ENCODE results near the gene IMMP2L.
A peak's percentile ranks its signal among the peaks of the same experiment; 100 is the strongest.

Gene IMMP2L

DNA sequence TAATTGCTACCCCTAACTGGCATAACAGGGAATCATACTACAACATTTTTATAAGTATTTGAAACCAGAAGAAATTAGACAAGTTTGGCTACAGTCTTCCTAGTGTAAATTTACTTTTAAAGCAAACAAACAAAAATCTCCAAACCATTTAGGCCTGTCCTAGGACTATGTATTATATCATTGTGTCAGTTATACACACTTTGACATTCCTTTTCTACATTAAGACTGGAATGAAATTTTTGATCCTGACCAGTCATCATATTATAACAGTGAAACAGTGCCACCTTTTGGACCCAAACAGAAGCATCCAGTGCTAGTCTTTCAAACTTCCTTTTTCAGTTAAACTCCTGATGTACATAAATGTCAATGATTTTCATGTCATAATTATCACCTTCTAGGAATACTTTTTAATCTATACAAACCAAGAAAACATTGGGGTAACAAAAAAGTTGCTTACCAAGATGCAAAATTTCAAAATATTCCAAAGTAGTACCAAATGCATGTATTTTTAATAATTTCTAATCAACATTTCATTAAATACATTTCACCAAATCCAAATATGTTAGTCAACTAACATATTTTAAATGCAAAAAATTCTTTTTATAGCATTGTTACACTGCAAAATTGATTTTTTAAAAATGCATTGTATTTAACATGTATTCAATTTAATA lies 75.7 kb downstream of the IMMP2L start:
- Histone ChIP-seq H3K9me3 (ENCODE audit: insufficient read depth, low read depth, low read length) (no peaks in the 10 kb centered on the region), H2AFZ (ENCODE audit: low read length) (no peak overlapping the region), H3K9me2 (replicated peaks; ENCODE audit: low read depth, low read length) (no peaks in the 10 kb centered on the region), H3K4me3 (ENCODE audit: low read length, poor library complexity, severe bottlenecking) (no peak overlapping the region), H3K9ac (ENCODE audit: low read depth, low read length, poor library complexity, severe bottlenecking) (no peak overlapping the region), H3F3A (ENCODE audit: low read depth) (no peaks in the 10 kb centered on the region), H3K27me3 (ENCODE audit: insufficient read depth, low read length, poor library complexity, severe bottlenecking) (no peaks in the 10 kb centered on the region), H3K79me2 (ENCODE audit: insufficient read depth, low read length) (no peaks in the 10 kb centered on the region), H3K36me3 (ENCODE audit: insufficient read depth, low read length) (no peaks in the 10 kb centered on the region), H3K4me2 (ENCODE audit: low read depth, low read length, poor library complexity, severe bottlenecking) (no peak overlapping the region), H4K20me1 (ENCODE audit: insufficient read depth, low read length, poor library complexity, severe bottlenecking) (no peaks in the 10 kb centered on the region), H3K4me1 (ENCODE audit: insufficient read depth, low read length, poor library complexity, severe bottlenecking) (no peaks in the 10 kb centered on the region)
- TF ChIP-seq, protein P1, sequence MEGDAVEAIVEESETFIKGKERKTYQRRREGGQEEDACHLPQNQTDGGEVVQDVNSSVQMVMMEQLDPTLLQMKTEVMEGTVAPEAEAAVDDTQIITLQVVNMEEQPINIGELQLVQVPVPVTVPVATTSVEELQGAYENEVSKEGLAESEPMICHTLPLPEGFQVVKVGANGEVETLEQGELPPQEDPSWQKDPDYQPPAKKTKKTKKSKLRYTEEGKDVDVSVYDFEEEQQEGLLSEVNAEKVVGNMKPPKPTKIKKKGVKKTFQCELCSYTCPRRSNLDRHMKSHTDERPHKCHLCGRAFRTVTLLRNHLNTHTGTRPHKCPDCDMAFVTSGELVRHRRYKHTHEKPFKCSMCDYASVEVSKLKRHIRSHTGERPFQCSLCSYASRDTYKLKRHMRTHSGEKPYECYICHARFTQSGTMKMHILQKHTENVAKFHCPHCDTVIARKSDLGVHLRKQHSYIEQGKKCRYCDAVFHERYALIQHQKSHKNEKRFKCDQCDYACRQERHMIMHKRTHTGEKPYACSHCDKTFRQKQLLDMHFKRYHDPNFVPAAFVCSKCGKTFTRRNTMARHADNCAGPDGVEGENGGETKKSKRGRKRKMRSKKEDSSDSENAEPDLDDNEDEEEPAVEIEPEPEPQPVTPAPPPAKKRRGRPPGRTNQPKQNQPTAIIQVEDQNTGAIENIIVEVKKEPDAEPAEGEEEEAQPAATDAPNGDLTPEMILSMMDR (conservative IDR thresholded peaks at IDR 0.05; ENCODE audit: low read length) = peak; percentile 93
- no peak for TF ChIP-seq EZH2phosphoT487 (IDR thresholded peaks at IDR 0.05; ENCODE audit: borderline replicate concordance)

DNA sequence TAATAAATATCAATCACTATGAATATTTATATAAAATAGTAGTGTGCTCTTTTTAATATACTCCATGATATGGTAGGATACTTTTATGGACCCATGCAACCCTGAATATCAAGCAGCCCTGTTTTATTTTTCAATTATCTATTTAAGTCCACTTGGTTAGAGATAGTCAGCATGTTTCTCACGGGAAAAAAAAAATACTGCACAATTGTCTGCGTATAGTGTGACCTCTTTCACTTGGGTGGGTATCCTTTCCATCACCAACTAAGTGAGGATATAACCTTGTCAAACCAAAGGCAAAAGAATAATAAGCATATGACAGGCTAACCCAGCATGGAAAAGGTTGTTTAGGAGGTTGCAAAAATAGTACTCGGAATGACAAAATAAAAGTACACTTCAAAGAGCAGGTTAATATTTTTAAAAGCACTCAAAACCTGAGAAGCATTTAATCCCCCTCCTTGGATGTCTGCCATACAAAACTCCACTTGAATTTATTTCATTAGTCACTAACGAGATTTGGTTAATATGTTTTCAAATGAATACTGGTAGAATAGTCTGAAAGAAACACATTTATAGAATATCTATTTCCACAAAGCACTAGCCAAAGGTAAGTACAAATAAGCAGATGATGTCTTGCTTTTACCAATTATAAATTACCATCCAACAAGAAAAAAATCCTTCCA lies 76.5 kb downstream of the IMMP2L start:
- Histone ChIP-seq H3K4me3 (ENCODE audit: low read length, poor library complexity, severe bottlenecking) (no peak overlapping the region), H3K9ac (ENCODE audit: low read depth, low read length, poor library complexity, severe bottlenecking) (no peak overlapping the region), H3K4me1 (ENCODE audit: insufficient read depth, low read length, poor library complexity, severe bottlenecking) (no peaks in the 10 kb centered on the region), H3K9me3 (ENCODE audit: insufficient read depth, low read depth, low read length) (no peaks in the 10 kb centered on the region), H3F3A (ENCODE audit: low read depth) (no peaks in the 10 kb centered on the region), H3K4me2 (ENCODE audit: low read depth, low read length, poor library complexity, severe bottlenecking) (no peak overlapping the region), H3K36me3 (ENCODE audit: insufficient read depth, low read length) (no peaks in the 10 kb centered on the region), H3K27me3 (ENCODE audit: insufficient read depth, low read length, poor library complexity, severe bottlenecking) (no peaks in the 10 kb centered on the region), H2AFZ (ENCODE audit: low read length) (no peak overlapping the region), H4K20me1 (ENCODE audit: insufficient read depth, low read length, poor library complexity, severe bottlenecking) (no peaks in the 10 kb centered on the region), H3K79me2 (ENCODE audit: insufficient read depth, low read length) (no peaks in the 10 kb centered on the region), H3K9me2 (replicated peaks; ENCODE audit: low read depth, low read length) (no peaks in the 10 kb centered on the region)
- TF ChIP-seq, protein P1 (conservative IDR thresholded peaks at IDR 0.05; ENCODE audit: low read length) = no peak
- no peak for TF ChIP-seq EZH2phosphoT487 (IDR thresholded peaks at IDR 0.05; ENCODE audit: borderline replicate concordance)

DNA sequence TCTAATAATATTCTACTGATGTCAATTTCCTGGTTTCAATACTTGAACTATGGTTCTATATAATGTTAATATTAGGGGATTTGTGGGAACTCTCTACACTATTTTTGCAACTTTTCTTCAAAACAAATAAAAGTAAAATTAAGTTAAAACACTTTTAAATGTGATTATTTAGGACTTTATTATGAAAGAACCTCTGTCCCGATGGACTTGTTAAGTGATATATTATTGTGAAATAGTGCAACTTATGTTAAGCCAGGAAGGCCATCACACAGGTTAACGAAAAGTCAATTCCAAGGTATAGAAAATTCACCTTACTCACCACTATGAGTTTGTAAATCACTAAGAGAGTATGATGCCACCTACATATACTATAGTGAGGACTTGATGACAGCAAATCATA lies 79.2 kb downstream of the IMMP2L start:
- H3K4me2 ChIP-seq (ENCODE audit: low read depth, low read length, poor library complexity, severe bottlenecking) = no peak overlapping the region
- H3K79me2 ChIP-seq (ENCODE audit: insufficient read depth, low read length) = no peaks in the 10 kb centered on the region
- TF ChIP-seq, protein P1 (conservative IDR thresholded peaks at IDR 0.05; ENCODE audit: low read length) = no peak
- no peak for TF ChIP-seq EZH2phosphoT487 (IDR thresholded peaks at IDR 0.05; ENCODE audit: borderline replicate concordance)
- H4K20me1 ChIP-seq (ENCODE audit: insufficient read depth, low read length, poor library complexity, severe bottlenecking) = no peaks in the 10 kb centered on the region
- H3K27me3 ChIP-seq (ENCODE audit: insufficient read depth, low read length, poor library complexity, severe bottlenecking) = no peaks in the 10 kb centered on the region
- H3K9me3 ChIP-seq (ENCODE audit: insufficient read depth, low read depth, low read length) = 0 out of 2 replicates have a peak, but pooled peaks cover 2% of the 10 kb centered on the region
- no peaks in the 10 kb centered on the region for H3K4me1 ChIP-seq (ENCODE audit: insufficient read depth, low read length, poor library complexity, severe bottlenecking)
- H3K9me2 ChIP-seq (replicated peaks; ENCODE audit: low read depth, low read length) = no peaks in the 10 kb centered on the region
- H3F3A ChIP-seq (ENCODE audit: low read depth) = no peaks in the 10 kb centered on the region
- H3K9ac ChIP-seq (ENCODE audit: low read depth, low read length, poor library complexity, severe bottlenecking) = no peak overlapping the region
- H2AFZ ChIP-seq (ENCODE audit: low read length) = no peak overlapping the region
- no peaks in the 10 kb centered on the region for H3K36me3 ChIP-seq (ENCODE audit: insufficient read depth, low read length)
- H3K4me3 ChIP-seq (ENCODE audit: low read length, poor library complexity, severe bottlenecking) = no peak overlapping the region

All from Loucy (cell line).